Measurements from ENCODE around the gene PHF2. TPM values are rescaled to one million over a fixed set of nuclear protein-coding genes. Genes with fewer than 3 reads are reported as not detected.
A peak's percentile ranks its signal among the peaks of the same experiment; 100 is the strongest.

PHF2 gene
- total RNA-seq, 1 experiment from 2014 or later = 18.9 TPM

- peaks cover 27% of the 10 kb centered on the region for H3K36me3 Mint-ChIP-seq (ENCODE audit: insufficient read depth, unreplicated experiment)
- H3K4me3 Mint-ChIP-seq (ENCODE audit: unreplicated experiment) = no peak overlapping the region
- no TSS peak for BruUV-seq (replicated peaks)
- peak; percentile 8 for DNase-seq (ENCODE audit: unreplicated experiment)
- TF ChIP-seq, protein P1, sequence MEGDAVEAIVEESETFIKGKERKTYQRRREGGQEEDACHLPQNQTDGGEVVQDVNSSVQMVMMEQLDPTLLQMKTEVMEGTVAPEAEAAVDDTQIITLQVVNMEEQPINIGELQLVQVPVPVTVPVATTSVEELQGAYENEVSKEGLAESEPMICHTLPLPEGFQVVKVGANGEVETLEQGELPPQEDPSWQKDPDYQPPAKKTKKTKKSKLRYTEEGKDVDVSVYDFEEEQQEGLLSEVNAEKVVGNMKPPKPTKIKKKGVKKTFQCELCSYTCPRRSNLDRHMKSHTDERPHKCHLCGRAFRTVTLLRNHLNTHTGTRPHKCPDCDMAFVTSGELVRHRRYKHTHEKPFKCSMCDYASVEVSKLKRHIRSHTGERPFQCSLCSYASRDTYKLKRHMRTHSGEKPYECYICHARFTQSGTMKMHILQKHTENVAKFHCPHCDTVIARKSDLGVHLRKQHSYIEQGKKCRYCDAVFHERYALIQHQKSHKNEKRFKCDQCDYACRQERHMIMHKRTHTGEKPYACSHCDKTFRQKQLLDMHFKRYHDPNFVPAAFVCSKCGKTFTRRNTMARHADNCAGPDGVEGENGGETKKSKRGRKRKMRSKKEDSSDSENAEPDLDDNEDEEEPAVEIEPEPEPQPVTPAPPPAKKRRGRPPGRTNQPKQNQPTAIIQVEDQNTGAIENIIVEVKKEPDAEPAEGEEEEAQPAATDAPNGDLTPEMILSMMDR (IDR thresholded peaks at IDR 0.05; ENCODE audit: unreplicated experiment) = no peak
- ChIA-PET CTCF (interaction anchor here (1.1 kb wide), 1 partner anchor 34 kb away, joined by 3 read pairs; no protein-coding TSS in a partner anchor), POLR2A (no interaction called here)
- H3K27me3 Mint-ChIP-seq (ENCODE audit: insufficient read depth, unreplicated experiment) = no peaks in the 10 kb centered on the region
- no peaks in the 10 kb centered on the region for H3K4me1 Mint-ChIP-seq (ENCODE audit: insufficient read depth, unreplicated experiment)
- H3K9me3 Mint-ChIP-seq (ENCODE audit: unreplicated experiment) = no peaks in the 10 kb centered on the region
- H3K27ac Mint-ChIP-seq (ENCODE audit: low read depth, unreplicated experiment) = no peak overlapping the region
- intact Hi-C loops (cut with micrococcal nuclease) = no loop called here
These were observed 66.6 kb downstream of the PHF2 start for GRCh38 chr9:93642961-93643360.

- Mint-ChIP-seq H3K27ac (ENCODE audit: low read depth, unreplicated experiment) (no peak overlapping the region), H3K36me3 (ENCODE audit: insufficient read depth, unreplicated experiment) (peaks cover 24% of the 10 kb centered on the region), H3K4me1 (ENCODE audit: insufficient read depth, unreplicated experiment) (no peaks in the 10 kb centered on the region), H3K27me3 (ENCODE audit: insufficient read depth, unreplicated experiment) (no peaks in the 10 kb centered on the region), H3K4me3 (ENCODE audit: unreplicated experiment) (no peak overlapping the region), H3K9me3 (ENCODE audit: unreplicated experiment) (no peaks in the 10 kb centered on the region)
- no TSS peak for BruUV-seq (replicated peaks)
- TF ChIP-seq, protein P1 (IDR thresholded peaks at IDR 0.05; ENCODE audit: unreplicated experiment) = no peak
- ChIA-PET CTCF (interaction anchor here (0.7 kb wide), 1 partner anchor 78 kb away, joined by 3 read pairs; no protein-coding TSS in a partner anchor), POLR2A (no interaction called here)
- DNase-seq (ENCODE audit: unreplicated experiment) = no peak
- intact Hi-C loops (cut with micrococcal nuclease) = no loop called here
These were observed 68.2 kb downstream of the PHF2 start for GRCh38 chr9:93644397-93645088.

DNA sequence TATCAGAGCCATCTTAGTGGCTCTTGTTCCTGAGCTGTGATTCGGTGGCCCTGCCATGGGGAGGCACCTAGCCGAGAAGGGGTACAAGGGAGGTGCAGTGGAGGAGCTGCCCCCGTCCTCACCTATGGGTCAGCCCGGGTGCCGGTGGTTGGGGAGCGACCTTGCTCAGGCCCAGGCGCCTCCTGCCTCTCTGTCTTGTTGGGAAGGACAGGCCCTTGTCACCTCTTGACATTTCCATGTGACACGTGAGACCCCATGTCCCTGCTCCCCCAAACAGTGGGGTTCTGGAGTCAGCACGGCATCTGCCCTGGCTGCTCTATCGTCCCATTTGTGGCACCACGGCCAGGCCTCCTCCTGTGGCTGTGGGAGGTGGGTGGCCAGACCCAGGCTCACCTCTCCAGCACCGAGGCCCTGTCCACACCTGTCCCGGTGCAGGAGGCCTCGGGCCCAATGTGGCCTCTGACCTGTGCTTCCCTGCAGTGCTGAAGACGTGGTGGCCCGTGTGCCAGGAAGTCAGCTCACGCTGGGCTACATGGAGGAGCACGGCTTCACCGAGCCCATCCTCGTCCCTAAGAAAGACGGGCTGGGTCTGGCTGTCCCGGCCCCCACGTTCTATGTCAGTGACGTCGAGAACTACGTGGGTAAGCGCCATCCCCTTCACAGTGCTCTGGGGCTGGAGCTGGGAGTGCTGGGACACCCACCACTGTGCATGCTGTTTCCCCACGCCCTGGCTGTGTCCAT lies 68.9 kb downstream of the PHF2 start:
- Mint-ChIP-seq H3K27me3 (ENCODE audit: insufficient read depth, unreplicated experiment) (no peaks in the 10 kb centered on the region), H3K9me3 (ENCODE audit: unreplicated experiment) (no peaks in the 10 kb centered on the region), H3K36me3 (ENCODE audit: insufficient read depth, unreplicated experiment) (peaks cover 20% of the 10 kb centered on the region), H3K4me1 (ENCODE audit: insufficient read depth, unreplicated experiment) (no peaks in the 10 kb centered on the region), H3K4me3 (ENCODE audit: unreplicated experiment) (no peak overlapping the region), H3K27ac (ENCODE audit: low read depth, unreplicated experiment) (no peak overlapping the region)
- CTCF ChIA-PET = no interaction called here
- DNase-seq (ENCODE audit: unreplicated experiment) = no peak
- intact Hi-C loops (cut with micrococcal nuclease) = no loop called here
- POLR2A ChIA-PET = no interaction called here
- no TSS peak for BruUV-seq (replicated peaks)
- TF ChIP-seq, protein P1 (IDR thresholded peaks at IDR 0.05; ENCODE audit: unreplicated experiment) = no peak

DNA sequence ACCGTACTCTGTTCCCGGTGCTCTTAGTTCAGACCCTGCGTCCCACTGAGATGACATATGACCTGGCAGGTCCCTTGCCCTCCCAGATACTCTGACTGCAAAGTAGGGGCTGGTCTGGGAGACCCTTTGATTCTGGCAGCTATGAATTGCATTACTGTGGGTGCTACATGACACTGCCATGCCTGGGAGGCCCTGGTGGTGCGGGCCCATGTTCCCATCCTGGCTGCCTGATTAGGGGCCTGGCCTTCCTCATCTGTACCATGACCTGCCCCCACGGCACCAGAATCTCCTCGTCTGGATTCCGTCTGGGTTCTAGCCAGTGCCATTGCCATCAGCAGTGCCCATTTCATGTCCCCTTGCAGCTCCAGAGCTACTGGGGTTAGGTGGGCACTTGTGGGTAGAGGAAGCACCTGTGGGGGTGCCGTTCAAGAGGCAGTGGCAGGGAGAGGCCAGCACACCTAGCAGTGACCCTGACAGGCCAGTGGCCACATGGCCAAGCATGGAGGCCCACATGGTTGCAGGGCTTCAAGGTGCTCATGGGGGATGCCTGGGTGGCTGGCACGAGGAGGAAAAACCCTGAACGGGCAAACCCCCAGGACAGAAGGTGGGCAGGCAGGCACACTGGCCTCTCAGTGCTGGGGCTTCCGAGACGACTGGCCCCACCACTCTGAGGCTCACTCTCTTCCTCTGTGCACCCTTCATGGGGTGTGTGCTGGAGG lies 69.7 kb downstream of the PHF2 start:
- H3K27ac Mint-ChIP-seq (ENCODE audit: low read depth, unreplicated experiment) = no peak overlapping the region
- H3K4me1 Mint-ChIP-seq (ENCODE audit: insufficient read depth, unreplicated experiment) = no peaks in the 10 kb centered on the region
- ChIA-PET CTCF (no interaction called here), POLR2A (no interaction called here)
- intact Hi-C loops (cut with micrococcal nuclease) = no loop called here
- no peaks in the 10 kb centered on the region for H3K27me3 Mint-ChIP-seq (ENCODE audit: insufficient read depth, unreplicated experiment)
- no TSS peak for BruUV-seq (replicated peaks)
- peaks cover 25% of the 10 kb centered on the region for H3K36me3 Mint-ChIP-seq (ENCODE audit: insufficient read depth, unreplicated experiment)
- no peaks in the 10 kb centered on the region for H3K9me3 Mint-ChIP-seq (ENCODE audit: unreplicated experiment)
- no peak for DNase-seq (ENCODE audit: unreplicated experiment)
- TF ChIP-seq, protein P1 (IDR thresholded peaks at IDR 0.05; ENCODE audit: unreplicated experiment) = no peak
- H3K4me3 Mint-ChIP-seq (ENCODE audit: unreplicated experiment) = no peak overlapping the region

Measured in MCF 10A (cell line).